HAP-1 (cell line): ENCODE results near the gene GNB1.

Experiments
- DNase-seq, 2 experiments: peaks; one replicate each; pipeline ENCODE4 v3.0.0-alpha.2; 2016 to 2020; ENCODE audit warnings: low spot score in 2 of 2
- H3K27me3 ChIP-seq: fragments of 250-450 bp; sonication (Bioruptor Pico); 2 replicates; pipeline ENCODE4 v1.5.1; 2020; ENCODE audit warnings: low read depth, mild to moderate bottlenecking, moderate library complexity
- H3K36me3 ChIP-seq: fragments of 250-450 bp; sonication (Bioruptor Pico); replicated peaks from 2 replicates; pipeline ENCODE4 v1.5.1; 2020; ENCODE audit warnings: mild to moderate bottlenecking
- H3K4me1 ChIP-seq: fragments of 250-450 bp; sonication (Bioruptor Pico); 2 replicates; pipeline ENCODE4 v1.5.1; 2020; ENCODE audit warnings: mild to moderate bottlenecking
- H3K4me3 ChIP-seq: fragments of 250-450 bp; sonication (Bioruptor Pico); 2 replicates; pipeline ENCODE4 v1.5.1; 2020; ENCODE audit warnings: mild to moderate bottlenecking, moderate library complexity
- H3K9me3 ChIP-seq: fragments of 250-450 bp; sonication (Bioruptor Pico); 2 replicates; pipeline ENCODE4 v1.5.1; 2020; ENCODE audit warnings: mild to moderate bottlenecking, moderate library complexity
- in situ Hi-C: fragments of 300-500 bp; cut with MboI; formaldehyde crosslinking; loops from 3 replicates; pipeline ENCODE4 v1.14.3; 2020; ENCODE audit warnings: low sequenced_read_pairs, inconsistent platforms, mixed read lengths

GNB1 gene

GRCh38 chr1:1926886-1927660 lies 36.2 kb upstream of the GNB1 start:
- Histone ChIP-seq H3K4me1 (no peaks in the 10 kb centered on the region), H3K4me3 (no peak overlapping the region), H3K27me3 (no peaks in the 10 kb centered on the region), H3K9me3 (no peaks in the 10 kb centered on the region), H3K36me3 (no peaks in the 10 kb centered on the region)
- no peak for DNase-seq
- in situ Hi-C loops, result no loop called here

GRCh38 chr1:1926346-1926811 lies 35.5 kb upstream of the GNB1 start:
- in situ Hi-C loops, result no loop called here
- no peaks in the 10 kb centered on the region for H3K4me1 ChIP-seq
- no peak overlapping the region for H3K4me3 ChIP-seq
- H3K36me3 ChIP-seq, result no peaks in the 10 kb centered on the region
- no peak for DNase-seq
- H3K9me3 ChIP-seq, result no peaks in the 10 kb centered on the region
- no peaks in the 10 kb centered on the region for H3K27me3 ChIP-seq

- no peaks in the 10 kb centered on the region for H3K9me3 ChIP-seq
- no peaks in the 10 kb centered on the region for H3K36me3 ChIP-seq
- H3K4me1 ChIP-seq, result no peaks in the 10 kb centered on the region
- in situ Hi-C loops, result no loop called here
- H3K4me3 ChIP-seq, result no peak overlapping the region
- DNase-seq, result no peak
- H3K27me3 ChIP-seq, result no peaks in the 10 kb centered on the region
These were observed 34.8 kb upstream of the GNB1 start for GRCh38 chr1:1925437-1926345.

GRCh38 chr1:1924849-1925248 lies 34.0 kb upstream of the GNB1 start:
- Histone ChIP-seq H3K27me3 (no peaks in the 10 kb centered on the region), H3K4me3 (no peak overlapping the region), H3K4me1 (peaks cover under 1% of the 10 kb centered on the region), H3K36me3 (no peaks in the 10 kb centered on the region), H3K9me3 (no peaks in the 10 kb centered on the region)
- in situ Hi-C loops, result no loop called here
- no peak for DNase-seq

- no peaks in the 10 kb centered on the region for H3K36me3 ChIP-seq
- in situ Hi-C loops, result no loop called here
- no peak overlapping the region for H3K4me3 ChIP-seq
- peaks cover 4% of the 10 kb centered on the region for H3K4me1 ChIP-seq
- H3K9me3 ChIP-seq, result no peaks in the 10 kb centered on the region
- H3K27me3 ChIP-seq, result no peaks in the 10 kb centered on the region
- DNase-seq, result no peak
These were observed 33.5 kb upstream of the GNB1 start for GRCh38 chr1:1924386-1924785.

- Histone ChIP-seq H3K27me3 (no peaks in the 10 kb centered on the region), H3K9me3 (no peaks in the 10 kb centered on the region), H3K4me3 (no peak overlapping the region), H3K4me1 (peaks cover 10% of the 10 kb centered on the region), H3K36me3 (no peaks in the 10 kb centered on the region)
- in situ Hi-C loops, result no loop called here
- no peak for DNase-seq
These were observed 32.3 kb upstream of the GNB1 start for GRCh38 chr1:1922956-1923833.

GRCh38 chr1:1922702-1922955 lies 31.7 kb upstream of the GNB1 start:
- no peak for DNase-seq
- no peaks in the 10 kb centered on the region for H3K36me3 ChIP-seq
- no peaks in the 10 kb centered on the region for H3K27me3 ChIP-seq
- in situ Hi-C loops, result no loop called here
- H3K4me1 ChIP-seq, result peaks cover 11% of the 10 kb centered on the region
- no peaks in the 10 kb centered on the region for H3K9me3 ChIP-seq
- no peak overlapping the region for H3K4me3 ChIP-seq

GRCh38 chr1:1921901-1922701 lies 31.2 kb upstream of the GNB1 start:
- H3K36me3 ChIP-seq, result no peaks in the 10 kb centered on the region
- H3K27me3 ChIP-seq, result no peaks in the 10 kb centered on the region
- in situ Hi-C loops, result no loop called here
- peaks cover 11% of the 10 kb centered on the region for H3K4me1 ChIP-seq
- no peaks in the 10 kb centered on the region for H3K9me3 ChIP-seq
- H3K4me3 ChIP-seq, result no peak overlapping the region
- no peak for DNase-seq

- no peak overlapping the region for H3K4me3 ChIP-seq
- no peak for DNase-seq
- H3K36me3 ChIP-seq, result no peaks in the 10 kb centered on the region
- peaks cover 11% of the 10 kb centered on the region for H3K4me1 ChIP-seq
- H3K9me3 ChIP-seq, result no peaks in the 10 kb centered on the region
- in situ Hi-C loops, result no loop called here
- no peaks in the 10 kb centered on the region for H3K27me3 ChIP-seq
These were observed 30.6 kb upstream of the GNB1 start for GRCh38 chr1:1921459-1921862.

- Histone ChIP-seq H3K9me3 (no peaks in the 10 kb centered on the region), H3K4me1 (peaks cover 11% of the 10 kb centered on the region), H3K36me3 (no peaks in the 10 kb centered on the region), H3K27me3 (no peaks in the 10 kb centered on the region), H3K4me3 (no peak overlapping the region)
- in situ Hi-C loops, result no loop called here
- DNase-seq, result no peak
These were observed 29.9 kb upstream of the GNB1 start for GRCh38 chr1:1920608-1921458.

- Histone ChIP-seq H3K9me3 (no peaks in the 10 kb centered on the region), H3K27me3 (no peaks in the 10 kb centered on the region), H3K4me1 (peaks cover 11% of the 10 kb centered on the region), H3K36me3 (no peaks in the 10 kb centered on the region), H3K4me3 (no peak overlapping the region)
- no peak for DNase-seq
- in situ Hi-C loops, result no loop called here
These were observed 29.2 kb upstream of the GNB1 start for GRCh38 chr1:1920057-1920607.

- Histone ChIP-seq H3K36me3 (no peaks in the 10 kb centered on the region), H3K4me3 (peak overlapping the region; percentile 44), H3K9me3 (no peaks in the 10 kb centered on the region), H3K27me3 (no peaks in the 10 kb centered on the region), H3K4me1 (peaks cover 11% of the 10 kb centered on the region)
- DNase-seq, result peak; percentile 94 to 100
- in situ Hi-C loops, result no loop called here
These were observed 28.6 kb upstream of the GNB1 start for GRCh38 chr1:1919304-1920056.
